ENCODE measurements around the gene ENTPD1.
"Not testable (repeated sequence)": the region's sequence is repeated elsewhere in the genome, so short reads cannot be mapped to it uniquely, and the experiment has no call there.

Gene ENTPD1

DNA sequence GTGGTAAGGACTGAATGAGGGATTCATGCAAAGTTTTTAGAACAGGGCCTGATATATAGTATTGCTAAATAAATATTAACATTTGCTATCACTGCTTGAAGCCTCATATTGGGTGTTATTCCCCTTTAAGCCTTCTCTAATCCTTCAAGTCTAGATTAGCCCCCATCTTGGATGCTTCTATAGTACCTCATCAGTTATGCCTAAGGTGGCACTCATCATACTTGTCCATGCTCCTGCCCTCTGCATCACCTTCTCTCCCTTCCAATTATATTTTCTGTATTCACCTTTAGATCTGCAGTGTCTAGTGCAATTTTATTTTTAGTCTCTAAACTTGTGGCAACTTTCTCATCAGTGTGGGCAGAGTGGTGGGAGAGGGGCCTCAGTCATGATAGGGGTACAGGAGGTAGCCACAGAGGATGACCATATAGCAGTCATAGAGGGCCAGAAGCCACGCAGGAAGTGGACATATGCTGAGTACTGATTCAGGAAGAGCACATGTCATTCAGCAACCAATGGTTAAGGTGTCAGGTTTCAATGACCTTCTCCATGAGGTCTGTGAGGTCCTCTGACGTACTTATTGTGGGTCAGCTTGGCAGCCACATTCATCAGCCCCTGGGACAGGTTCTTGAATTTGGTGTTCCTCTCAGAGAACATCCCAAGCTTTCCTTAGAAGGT is 2.5 kb downstream of the ENTPD1 start:
- DNase-seq (ENCODE audit: low spot score) = no peak

DNA sequence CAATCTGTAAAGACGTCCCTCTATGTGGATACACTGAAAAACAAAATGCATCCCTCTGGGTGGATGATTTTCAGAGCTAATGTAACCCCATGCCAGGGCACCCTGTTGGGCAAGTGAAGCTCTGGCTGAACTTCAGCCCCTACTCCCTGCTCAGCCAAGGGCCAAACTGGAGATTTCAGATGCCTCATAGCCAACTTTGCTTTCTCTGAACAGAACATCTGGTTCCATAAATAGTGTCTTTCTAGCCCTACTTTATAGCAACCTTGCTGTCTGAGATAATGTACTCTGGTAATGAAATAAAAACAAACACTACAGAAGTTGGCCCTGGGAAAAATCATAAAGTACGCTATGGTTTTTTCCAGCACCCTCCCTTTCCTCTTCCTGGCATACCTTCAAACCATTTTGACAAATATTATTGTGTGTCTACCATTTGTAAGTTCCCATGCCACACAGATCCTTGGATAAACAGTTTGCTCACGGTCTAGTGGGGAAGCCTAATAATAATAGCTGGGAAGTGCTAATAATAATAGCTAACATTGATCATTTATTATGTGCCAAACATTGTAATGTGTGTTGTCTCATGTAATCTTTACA is 3.4 kb downstream of the ENTPD1 start:
- no peak for DNase-seq (ENCODE audit: low spot score)

DNA sequence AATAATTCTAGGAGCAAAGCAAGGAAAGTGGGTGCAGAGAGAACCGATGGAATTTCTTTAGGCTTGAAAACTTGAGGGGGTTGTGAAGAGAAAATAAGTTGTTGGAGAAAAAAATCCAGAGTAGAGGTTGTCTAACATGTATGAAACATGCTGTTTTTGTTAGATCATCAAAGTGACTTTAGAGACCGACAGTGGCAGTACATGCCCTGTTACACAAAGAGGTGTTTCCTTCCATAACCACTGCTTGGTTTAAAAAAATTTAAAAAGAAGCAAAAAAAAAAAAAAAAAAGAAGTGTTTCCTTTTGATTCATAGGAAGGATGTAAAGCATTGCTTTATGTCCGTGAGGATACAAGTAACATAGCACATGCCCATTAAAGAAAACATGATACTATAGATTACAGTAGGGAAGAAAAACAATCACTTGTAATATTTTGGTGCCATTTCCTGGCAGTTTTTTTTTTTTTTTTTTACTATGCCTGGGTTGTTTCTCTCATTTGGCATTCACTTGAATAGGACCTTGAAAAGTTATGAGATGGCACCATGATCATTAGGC is 6.1 kb downstream of the ENTPD1 start:
- DNase-seq (ENCODE audit: low spot score) = no peak

DNA sequence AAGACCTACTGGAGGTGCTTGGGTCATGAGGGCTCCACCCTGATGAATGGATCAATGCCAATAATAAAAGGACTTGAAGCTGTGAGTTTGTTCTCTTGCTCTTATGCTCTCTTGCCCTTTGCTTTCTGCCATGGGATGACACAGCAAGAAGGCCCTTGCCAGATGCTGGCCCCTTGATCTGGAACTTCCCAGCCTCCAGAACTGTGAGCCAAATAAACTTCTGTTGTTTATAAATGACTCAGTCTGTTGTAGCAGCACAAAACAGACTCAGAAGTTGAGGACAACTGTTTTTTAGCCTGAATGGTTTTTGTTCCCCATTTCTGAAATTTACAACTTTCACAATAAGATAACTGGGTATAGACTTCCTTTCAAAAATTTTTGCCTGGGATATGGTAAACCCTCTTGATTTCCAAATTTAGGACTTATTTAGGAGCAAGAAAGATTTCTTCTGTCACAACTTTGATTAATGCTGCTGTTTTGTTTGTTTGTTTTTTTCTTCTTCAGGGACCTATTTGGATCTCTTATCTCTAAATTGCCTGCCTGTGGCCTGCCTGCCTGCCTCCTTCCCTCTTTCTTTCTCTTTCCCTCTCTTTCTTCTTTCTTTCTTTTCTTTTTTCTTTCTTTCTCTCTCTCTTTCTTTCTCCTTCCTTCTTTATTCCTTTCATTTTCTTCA is 12.1 kb downstream of the ENTPD1 start:
- DNase-seq (ENCODE audit: low spot score) = no peak

DNA sequence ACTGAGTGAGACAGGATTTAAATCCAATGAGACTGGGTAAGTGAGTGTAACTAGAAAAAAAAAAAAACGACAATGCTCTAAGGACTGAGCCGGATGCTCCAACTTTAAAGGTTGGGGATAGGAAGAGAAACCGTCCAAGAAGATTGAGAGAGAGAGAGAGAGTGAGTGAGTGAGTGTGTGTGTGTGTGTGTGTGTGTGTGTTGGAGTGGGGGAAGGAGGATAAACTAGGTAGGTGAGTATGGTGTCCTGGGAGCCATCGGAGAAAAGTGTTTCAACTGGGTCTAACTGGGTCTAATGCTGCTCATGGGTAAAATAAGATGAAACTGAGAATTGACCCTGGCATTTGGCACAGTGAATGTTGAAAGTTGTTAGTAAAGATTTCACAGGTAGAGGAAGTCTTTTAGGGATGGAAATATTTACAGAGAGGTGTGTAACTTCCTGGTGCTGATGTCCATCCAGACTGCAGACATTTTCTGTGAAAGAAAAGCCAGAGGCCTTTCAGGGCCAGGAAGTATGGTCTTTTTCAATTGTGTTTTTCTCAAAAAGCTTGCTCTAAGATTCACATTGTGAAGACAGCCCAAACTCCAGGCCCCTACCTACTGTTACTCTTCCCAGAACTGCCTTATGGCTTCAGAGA is 14.2 kb downstream of the ENTPD1 start:
- no peak for DNase-seq (ENCODE audit: low spot score)

DNA sequence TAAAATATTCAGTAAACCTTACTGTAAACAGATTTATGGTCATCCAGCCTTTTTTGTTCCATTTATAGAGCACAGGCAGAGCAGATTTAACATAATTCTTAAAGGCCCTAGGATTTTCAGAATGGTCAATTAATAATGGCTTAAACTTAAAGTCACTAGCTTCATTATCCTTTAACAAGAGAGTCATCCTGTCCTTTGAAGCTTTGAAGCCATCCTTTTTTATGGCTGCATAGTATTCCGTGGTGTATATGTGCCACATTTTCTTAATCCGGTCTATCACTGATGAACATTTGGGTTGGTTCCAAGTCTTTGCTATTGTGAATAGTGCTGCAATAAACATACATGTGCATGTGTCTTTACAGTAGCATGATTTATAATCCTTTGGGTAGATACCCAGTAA is 17.5 kb downstream of the ENTPD1 start:
- DNase-seq (ENCODE audit: low spot score) = not testable (repeated sequence)

DNA sequence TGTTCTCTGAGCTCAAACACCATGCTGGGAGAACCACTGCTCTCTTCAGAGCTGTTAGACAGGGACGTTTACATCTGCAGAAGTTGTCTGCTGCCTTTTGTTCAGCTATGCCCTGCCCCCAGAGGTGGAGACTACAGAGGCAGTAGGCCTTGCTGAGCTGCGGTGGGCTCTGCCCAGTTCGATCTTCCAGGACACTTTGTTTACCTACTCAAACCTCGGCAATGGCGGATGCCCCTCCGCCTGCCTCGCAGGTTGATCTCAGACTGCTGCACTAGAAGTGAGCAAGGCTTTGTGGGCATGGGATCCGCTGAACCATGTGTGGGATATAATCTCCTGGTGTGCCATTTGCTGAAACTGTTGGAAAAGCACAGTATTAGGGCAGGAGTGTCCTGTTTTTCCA is 21.7 kb downstream of the ENTPD1 start:
- not testable (repeated sequence) for DNase-seq (ENCODE audit: low spot score)

DNA sequence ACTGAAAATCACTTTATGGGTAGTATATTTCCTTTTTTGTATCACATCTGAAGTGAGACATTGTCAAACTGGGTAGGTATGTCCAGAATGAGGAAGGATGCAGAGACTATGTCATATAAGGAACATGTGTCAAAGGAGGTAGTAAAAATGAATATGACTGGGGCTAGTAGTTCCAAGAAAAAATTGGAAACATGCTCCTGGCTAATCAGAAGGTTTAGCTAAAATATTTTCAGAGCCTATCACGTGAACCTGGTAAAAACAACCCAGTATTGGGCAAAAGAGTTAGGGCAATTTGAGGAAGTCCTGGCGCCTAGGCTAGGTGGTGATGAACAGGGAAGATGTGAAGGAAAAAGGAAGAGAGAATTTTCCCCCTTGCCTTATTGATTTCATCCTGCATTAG is 26.4 kb downstream of the ENTPD1 start:
- DNase-seq (ENCODE audit: low spot score) = no peak

DNA sequence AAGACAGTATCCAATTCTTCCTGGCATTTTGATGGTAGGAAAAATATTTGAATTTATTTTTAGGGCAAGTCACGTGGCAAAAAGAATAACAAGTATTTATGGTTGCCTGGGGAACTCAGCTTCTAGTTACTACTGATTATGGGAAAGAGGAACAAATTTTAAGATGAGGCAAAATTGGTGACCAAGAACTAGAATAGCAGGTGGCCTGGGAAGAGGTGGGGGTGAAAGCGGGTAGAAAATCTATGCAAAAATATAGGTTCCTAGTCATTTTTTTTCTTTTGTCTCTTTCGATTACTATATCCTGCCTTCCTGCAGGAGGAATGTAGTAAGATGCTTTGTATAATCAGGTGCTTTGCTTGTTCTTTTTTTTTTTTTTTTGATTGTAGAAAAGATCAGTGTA is 27.8 kb downstream of the ENTPD1 start:
- no peak for DNase-seq (ENCODE audit: low spot score)

DNA sequence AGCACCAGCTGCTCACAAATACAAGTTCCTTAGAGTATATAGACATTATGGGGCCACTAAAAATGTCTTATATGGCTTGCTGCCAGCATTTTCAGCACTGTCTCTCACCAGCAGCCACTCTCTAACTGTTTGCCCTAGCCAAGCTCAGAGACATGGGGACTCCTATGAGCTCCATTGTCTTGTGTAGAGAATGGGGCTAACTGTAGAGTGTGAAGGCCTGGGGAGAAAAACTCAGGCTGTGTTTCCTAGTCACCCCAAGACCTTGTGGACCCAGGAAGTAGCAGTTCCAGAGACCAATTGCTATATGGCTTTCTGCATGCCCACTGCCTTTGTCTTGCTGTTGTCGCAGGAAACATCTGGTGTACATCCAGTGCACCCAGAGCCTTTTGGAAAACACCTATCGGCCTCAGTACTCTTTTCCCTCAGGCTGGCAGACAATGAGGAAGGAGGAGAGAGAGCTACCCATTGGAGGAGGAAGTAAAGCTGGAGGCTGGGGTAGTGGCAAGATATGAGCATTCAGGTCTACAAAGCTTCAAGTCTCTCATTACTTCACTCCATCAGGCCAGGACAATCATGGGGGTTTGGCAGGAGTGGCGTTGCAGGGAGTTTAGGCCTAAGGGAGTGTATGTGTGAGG is 28.4 kb downstream of the ENTPD1 start:
- DNase-seq (ENCODE audit: low spot score) = no peak

DNA sequence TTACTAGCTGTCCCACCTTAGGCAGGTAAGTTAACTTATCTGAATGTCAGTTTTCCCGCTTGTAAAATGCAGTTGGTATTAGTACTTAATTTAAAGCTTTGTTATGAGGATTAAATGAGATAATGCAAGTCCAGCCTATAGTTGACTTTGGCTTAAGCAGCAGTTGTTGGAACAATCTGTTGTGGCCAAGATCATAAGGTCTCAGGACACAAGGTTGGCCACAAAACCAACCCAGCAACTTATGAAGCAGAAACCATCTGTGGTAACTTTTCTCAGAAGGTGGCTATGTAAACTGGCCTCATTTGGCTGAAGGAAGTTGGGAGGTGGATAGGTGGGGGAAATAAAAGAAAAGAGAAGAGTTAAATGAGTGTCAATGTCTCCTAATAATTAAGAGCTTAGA is 29.4 kb downstream of the ENTPD1 start:
- no peak for DNase-seq (ENCODE audit: low spot score)

DNA sequence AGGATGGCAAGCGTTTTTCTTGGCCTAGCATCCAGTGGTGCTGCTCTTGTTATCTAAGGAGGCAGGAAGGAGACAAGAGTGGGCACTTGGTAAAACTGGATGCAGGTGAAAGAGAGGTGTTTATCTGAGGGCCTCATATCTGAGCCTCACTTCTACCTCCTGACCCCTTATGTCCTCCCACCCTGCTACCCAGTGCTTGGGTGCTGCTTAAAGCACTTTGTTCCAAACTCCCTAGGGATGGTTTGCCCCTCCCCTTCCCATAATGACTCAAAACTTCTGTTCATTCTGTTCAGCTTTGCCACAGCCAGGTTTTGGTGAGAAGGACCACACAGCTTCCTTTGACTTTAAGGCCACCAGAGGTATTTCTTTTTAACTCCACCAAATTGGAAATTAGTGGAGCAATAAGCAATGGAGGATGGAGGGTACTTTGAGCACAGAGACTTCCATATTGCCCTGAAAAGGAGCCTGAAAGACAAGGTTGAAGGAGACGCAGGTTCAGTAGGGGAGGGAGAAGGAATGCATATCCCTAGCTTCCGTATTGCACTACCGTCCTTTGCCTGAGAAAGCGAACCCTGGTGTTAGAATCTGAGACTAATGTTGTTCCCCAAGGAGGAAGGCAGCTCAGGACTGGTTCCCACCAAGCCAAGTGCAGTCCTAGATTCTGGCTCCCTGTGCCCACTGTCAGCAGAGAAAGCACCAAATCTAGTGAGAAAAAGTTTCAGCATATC is 30.1 kb downstream of the ENTPD1 start:
- DNase-seq (ENCODE audit: low spot score) = no peak

DNA sequence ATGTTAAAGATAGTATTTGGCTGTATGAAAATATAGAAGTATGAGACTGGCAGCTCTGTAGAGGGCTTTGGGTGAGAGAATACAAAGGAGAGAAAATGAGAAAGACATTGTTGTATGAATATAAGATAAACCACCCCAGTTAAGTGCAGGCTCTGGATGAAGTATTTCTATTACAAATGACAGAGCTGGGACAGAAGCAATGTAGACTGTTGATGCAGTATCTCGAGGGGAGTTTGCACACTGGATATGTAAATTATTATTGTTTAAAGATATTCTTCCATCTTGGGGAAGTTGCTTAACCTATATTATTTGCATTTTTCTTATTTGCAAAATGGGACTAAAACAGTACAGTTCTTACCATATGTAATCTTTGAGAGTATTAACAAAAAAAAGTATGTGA is 31.5 kb downstream of the ENTPD1 start:
- DNase-seq (ENCODE audit: low spot score) = no peak

DNA sequence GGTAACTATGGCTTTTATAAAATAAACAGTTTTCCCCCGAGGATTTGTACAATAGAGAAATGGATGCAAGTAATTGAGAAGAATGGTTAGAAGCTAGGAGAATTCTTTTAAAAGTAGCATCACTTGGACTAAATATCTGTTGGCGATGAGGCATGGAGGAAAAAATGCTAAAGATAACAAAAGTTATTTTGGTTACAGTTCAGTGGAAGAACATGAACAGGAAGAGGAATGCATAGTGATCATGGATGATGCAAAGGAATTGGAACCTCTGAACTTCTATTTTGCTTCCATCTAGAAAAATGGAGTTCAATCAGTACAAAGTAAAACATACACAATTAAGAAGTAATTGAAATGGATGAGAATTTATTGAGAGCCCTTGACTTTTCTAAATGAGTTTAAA is 32.9 kb downstream of the ENTPD1 start:
- DNase-seq (ENCODE audit: low spot score) = no peak

DNA sequence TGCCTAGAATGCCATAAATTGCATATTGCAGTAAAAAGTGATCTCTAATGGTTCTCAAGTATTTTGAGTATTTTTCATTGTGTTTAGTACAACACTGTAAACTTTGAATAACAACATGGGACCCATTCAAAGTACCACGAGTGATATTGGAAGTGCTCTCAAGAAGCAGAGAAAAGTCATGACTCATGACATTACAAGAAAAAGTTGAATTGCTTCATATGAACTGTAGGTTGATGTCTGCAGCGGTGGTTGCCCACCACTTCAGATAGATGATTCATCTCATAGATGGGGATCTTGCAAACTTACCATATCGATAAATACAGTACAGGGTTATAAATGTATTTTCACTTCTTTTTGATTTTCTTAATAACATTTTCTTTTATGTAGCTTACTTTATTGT is 33.9 kb downstream of the ENTPD1 start:
- DNase-seq (ENCODE audit: low spot score) = no peak

DNA sequence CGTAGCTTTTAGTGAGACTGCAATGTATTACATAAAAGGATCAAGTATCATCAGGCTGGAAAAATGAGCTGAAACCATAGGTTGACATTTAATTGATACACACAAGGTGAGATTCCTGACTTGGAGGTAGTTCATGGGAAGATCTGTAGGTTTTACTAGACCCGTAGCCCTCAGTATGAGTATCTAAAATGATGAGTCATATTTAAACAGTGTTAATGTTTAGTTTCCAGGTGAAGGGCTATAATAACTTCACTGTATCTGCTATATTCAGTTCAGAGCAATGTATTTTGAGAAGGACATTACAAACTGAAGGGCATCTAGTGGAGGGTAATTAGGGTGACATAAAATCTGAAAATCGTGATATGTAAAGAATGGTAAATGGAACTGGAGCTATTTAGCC is 35.0 kb downstream of the ENTPD1 start:
- no peak for DNase-seq (ENCODE audit: low spot score)

DNA sequence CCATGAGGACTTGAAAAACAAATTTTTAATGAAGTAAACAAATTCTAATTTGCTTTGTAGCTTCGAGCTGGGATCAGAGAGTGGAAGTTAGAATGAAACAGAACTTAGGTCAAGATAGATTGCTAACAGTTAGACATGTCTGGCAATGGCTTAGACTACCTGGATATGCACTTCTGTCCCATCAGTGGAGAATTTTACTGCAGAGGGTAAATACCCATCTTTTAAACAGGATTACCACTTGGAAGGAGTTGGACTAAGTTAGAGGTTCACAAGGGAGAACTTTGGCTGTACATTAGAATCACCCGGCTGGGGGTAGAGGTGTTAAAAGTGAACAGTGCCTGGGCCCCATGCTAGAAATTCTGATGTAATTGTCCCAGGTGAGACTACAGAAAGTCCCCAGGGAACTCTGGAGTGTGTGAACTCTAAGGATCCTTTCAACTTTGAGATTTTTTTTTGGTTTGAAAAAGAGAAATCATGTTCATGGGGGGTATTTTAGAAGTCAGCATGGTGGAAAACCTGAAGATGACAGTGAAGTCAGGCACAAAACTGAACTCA is 35.5 kb downstream of the ENTPD1 start:
- no peak for DNase-seq (ENCODE audit: low spot score)

DNA sequence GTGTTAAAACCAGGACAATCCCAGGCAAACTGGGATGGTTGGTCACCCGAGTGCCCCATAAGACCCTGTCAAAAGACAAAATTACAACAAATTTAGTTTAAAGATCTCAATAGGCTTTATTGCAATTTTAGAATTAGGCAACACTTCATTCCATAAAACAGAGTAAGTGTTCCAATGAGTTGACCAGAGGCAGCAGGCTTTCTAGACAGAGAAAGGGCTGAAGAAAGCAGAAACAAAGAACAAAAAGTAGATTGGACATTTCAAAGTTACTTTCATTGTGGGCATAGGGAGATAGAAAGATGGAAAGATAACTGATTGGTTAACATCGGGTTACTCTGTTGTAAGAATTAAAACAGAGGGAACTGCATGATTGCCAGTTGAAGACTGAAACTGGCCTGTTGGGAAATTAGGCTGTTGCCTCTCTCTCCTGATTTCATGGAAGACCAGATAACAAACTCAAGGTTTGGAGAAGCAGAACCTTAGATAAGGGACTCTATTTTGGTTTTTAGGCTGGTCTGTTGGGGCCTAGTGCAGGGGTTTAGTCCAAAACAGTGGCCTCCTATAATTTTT is 36.3 kb downstream of the ENTPD1 start:
- DNase-seq (ENCODE audit: low spot score) = no peak

DNA sequence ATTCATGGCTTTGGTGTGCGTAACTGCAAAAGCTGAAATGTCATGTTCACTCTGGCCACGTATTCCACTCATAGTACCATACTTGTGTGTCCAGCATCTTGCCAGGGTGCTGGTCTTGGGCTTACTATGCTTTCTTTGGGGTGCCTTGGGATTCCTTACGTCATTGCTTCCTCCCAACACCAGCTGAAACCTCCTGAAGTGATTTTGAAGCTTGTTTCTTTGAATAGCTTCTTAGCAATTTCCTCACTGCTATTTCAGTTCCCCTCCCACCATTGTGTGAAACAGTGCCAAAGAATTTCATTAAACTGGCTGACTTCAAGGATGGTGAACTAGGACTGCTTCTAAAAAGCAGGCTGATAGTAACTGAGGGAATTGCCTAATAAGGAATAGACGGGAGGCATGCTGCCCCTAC is 36.9 kb downstream of the ENTPD1 start:
- DNase-seq (ENCODE audit: low spot score) = no peak

DNA sequence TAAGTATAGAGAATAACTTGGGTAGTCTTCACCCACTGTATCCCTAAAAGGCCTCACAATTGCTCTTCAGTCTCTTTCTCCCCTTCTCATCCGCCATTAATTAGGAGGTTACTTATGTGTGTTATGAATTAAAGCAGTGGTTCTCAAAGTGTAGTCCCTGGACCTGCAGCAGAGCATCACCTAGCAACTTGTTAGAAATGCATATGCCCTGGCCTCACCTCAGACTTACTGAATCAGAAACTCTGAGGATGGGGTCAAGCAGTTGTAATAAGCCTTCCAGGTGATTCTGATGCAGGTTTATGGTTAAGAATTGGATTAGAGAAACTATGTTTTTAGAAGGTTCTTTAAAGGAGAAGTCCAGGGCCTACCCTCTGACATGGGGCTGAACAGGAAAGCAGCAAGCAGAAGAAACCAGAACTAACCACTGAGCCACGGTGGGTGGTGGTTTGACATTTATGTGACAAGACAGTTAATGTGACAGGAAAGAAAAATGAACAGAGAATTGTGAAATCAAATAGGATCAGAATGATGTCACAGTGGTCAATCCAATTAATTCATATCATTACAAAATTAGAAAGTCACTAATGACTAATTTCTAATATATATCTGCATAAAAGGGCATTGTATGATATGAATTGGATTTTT is 37.6 kb downstream of the ENTPD1 start:
- no peak for DNase-seq (ENCODE audit: low spot score)

DNA sequence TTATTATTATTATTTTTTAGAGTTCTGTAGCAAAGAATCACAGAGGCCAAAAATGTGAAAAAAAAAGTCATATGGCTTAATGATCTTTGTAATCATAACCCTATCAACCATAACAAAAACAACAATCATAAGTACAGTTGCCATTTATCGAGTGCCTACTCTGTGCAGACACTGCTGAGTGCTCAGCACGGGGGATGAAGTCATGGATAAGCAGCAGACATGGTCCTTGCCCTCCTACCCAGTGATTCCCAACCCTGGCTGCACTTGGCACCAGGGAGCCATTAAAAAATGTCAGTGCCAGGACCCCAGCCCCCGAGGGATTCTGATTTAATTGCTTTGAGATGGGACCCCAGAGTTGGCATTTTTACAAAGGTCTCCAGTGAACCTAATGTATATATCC is 38.2 kb downstream of the ENTPD1 start:
- DNase-seq (ENCODE audit: low spot score) = no peak
